ENCODE measurements around the gene TAMALIN.
A peak's percentile ranks its signal among the peaks of the same experiment; 100 is the strongest.

Gene TAMALIN

DNA sequence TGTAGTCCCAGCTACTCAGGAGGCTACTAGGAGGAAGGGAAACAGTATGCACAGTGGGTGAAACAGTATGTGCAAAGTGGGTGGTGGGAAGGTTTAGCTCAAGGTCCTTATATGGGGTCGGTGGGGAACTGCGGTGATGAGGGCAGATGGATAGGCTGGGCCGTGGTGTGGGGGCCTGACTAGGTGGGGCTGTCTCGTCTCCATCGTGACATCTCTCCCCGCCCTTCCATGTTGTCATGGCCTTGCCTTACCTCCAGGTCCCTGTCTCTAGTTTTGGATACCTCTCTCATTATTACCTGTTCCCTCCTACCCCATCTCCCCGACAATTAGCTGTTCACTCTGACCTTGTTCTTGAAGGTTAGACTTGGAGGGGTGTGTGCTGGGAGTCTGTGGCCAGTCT is 40.1 kb downstream of the TAMALIN start:
- POLR2A ChIA-PET (ENCODE audit: low non-redundant PET): no interaction called here
- CTCF ChIA-PET: interaction anchor here (1.2 kb wide), 1 partner anchor 36 kb away, joined by 5 read pairs; no protein-coding TSS in a partner anchor
- H3K27ac ChIP-seq: no peak overlapping the region
- no peak for DNase-seq (ENCODE audit: low spot score)
- no peak for TF ChIP-seq CTCF (conservative IDR thresholded peaks at IDR 0.05; ENCODE audit: low read depth)

DNA sequence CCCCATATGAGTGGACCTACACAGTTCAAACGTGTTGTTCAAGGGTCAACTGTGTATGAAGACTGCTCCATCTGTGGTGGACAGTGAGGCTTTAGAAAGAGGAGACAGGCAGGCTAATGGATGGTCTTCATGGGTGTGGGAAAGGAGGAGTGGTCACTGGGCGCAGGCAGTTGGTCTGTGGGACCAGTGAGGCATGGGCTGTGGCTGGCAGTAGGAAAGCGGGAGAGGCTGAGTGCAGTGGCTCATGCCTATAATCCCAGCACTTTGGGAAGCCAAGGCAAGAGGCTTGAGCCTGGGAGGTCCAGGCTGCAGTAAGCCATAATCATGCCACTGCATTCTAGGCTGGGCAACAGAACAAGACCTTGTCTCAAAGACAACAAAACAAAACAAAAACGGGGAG is 42.5 kb downstream of the TAMALIN start:
- no peak for DNase-seq (ENCODE audit: low spot score)
- TF ChIP-seq CTCF (conservative IDR thresholded peaks at IDR 0.05; ENCODE audit: low read depth): no peak
- no peak overlapping the region for H3K27ac ChIP-seq
- CTCF ChIA-PET: no interaction called here
- POLR2A ChIA-PET (ENCODE audit: low non-redundant PET): no interaction called here

DNA sequence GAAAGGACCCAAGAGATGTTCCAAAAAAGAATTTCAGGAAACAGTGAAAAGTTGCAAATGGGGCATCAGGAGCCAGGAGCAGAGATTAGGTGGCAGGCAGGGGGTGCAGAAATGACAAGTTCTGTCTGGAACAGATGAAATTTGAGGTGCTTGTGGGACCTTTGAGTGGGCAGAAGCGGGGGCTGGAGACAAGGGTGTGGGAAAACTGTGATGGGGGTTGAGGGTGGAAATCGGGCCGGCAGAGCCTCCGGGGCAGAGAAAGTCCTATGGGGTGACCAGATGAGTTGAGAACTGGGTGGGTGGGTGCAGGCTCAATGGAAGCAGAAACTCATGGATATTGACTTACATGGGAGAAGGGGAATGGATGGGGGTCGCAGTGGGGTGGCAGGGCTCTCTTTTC is 42.9 kb downstream of the TAMALIN start:
- CTCF ChIA-PET: interaction anchor here (1.6 to 3.2 kb wide), 2 partner anchors 10 to 24 kb away, joined by 4 to 19 read pairs; no protein-coding TSS in a partner anchor
- H3K27ac ChIP-seq: peak overlapping the region; percentile 76; the same call in 1 of the 2 replicates

DNA sequence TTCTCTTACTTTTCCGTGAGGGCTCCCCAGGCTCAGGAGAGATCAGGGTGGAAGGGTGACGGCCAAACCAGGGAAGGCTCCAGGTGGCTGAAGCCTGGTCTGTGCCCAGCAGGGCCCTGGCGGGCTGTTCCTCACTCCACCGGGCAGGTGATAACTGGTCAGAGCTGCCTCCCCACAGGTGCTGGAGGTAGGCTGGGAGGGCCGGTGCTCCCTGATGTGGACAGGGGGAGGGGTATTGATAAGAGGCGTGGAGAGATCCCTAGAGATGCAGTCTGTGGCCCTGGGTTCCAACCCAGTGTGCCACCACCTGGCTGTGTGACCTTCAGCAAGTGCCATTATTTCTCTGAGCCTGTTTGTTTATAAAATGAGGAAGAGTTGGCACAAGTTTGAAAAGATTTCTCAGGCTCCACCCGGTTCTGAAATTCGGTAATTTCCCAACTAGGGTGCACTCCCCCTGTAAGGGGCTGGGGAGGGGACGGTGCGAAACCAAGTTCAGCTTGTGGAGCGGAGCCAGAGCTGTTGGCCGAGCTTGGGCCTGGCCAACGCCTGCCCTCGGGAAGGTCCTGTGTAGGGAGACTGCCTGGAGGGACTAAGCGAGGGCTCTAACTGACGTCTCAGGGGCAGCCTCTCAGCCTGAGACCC is 43.5 kb downstream of the TAMALIN start:
- peak overlapping the region; percentile 76 for H3K27ac ChIP-seq
- POLR2A ChIA-PET (ENCODE audit: low non-redundant PET): no interaction called here
- CTCF ChIA-PET: interaction anchor here (1.6 to 3.2 kb wide), 2 partner anchors 11 to 24 kb away, joined by 4 to 19 read pairs; no protein-coding TSS in a partner anchor
- TF ChIP-seq CTCF (conservative IDR thresholded peaks at IDR 0.05; ENCODE audit: low read depth): no peak
- no peak for DNase-seq (ENCODE audit: low spot score)

More for the DNA sequence above, 42.9 kb downstream of the TAMALIN start:
- TF ChIP-seq CTCF (conservative IDR thresholded peaks at IDR 0.05; ENCODE audit: low read depth): no peak
- DNase-seq (ENCODE audit: low spot score): no peak
- POLR2A ChIA-PET (ENCODE audit: low non-redundant PET): no interaction called here

DNA sequence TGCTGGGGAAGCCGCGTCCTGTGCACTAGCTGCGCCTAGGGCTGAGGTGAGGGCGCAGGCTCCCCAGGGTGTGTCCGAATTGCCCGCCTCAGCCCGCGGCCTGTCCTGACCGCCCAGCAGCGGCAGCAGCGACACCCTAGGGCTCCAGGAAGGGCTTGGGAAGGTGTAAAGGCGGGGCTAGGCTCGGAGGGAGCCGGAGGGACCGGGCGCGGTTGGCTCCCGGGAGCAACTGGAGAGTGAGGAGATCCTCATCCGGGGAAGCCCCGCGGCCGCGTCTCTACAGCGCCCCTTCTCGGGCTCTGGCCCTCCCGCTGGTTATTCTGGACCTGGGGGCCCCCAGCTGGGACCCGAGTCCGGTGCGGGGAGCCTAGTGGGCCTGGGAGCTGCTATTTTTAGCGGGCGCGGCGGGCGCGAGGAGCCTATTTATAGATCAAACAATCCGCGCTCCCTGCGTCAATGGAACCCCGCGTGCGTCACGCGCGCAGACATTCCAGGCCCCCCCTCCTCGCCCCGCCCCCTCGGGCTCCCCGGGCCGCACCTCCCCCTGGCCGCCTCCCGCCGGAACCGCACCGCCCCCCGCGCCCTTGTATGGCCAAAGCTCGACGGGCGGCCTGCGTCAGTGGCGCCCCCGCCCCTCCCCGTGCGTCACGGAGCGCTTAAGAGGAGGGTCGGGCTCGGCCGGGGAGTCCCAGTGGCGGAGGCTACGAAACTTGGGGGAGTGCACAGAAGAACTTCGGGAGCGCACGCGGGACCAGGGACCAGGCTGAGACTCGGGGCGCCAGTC is 44.2 kb downstream of the TAMALIN start, which contains the start of gene NR4A1:
NR4A1 (plus strand) TSS at position 685 of the 784 bp plus-strand sequence. CDS start 2,887 bp downstream, outside the sequence.
- H3K27ac ChIP-seq: peak within 1 kb of the TSS; percentile 76
- DNase-seq (ENCODE audit: low spot score): peak; percentile 98
- no peak; the same call in 1 of the 2 replicates for TF ChIP-seq CTCF (conservative IDR thresholded peaks at IDR 0.05; ENCODE audit: low read depth)
- CTCF ChIA-PET: interaction anchor here (0.6 to 3.2 kb wide), 5 partner anchors 11 to 919 kb away, joined by 3 to 19 read pairs (median 4); no protein-coding TSS in a partner anchor
- POLR2A ChIA-PET (ENCODE audit: low non-redundant PET): no interaction called here

DNA sequence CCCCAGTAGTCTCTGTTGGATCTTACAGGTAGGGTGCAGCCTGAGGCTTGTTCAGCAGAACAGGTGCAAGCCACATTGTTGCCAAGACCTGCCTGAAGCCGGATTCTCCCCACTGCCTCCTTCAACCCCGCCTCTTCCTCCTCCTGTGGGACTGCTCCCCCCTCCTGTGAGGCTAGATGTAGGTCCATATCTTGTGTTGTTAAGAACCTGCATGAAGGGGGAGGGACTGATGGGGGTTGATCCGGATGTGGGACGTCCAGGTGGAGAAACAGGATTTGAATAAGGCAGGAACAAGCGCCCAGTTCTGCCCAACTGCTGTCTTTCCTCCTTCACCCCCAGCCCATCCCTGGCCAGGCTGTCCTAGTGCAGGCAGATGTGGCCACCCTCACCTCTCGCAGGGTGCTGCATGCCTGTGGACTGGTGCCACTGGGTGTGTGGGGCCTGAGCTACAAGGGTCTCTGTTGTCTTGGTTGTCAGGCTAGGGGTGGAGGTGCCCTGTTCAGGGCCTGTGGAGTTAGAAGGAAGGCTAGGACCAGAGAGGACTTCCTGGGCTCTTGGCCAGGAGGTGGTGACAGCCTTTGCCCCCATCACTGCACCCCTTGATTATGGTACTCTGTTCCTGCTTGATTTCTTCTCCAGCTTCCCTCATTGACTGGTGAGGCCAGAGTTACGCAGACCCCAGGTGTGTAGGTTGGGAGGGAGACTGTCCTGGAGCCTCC is 45.9 kb downstream of the TAMALIN start:
- no peak for DNase-seq (ENCODE audit: low spot score)
- peak overlapping the region; percentile 76; the same call in 1 of the 2 replicates for H3K27ac ChIP-seq
- TF ChIP-seq CTCF (conservative IDR thresholded peaks at IDR 0.05; ENCODE audit: low read depth): no peak
- CTCF ChIA-PET: interaction anchor here (0.5 to 3.2 kb wide), 4 partner anchors 27 to 75 kb away, joined by 3 to 19 read pairs (median 5); no protein-coding TSS in a partner anchor
- POLR2A ChIA-PET (ENCODE audit: low non-redundant PET): no interaction called here

Measured in RWPE1 (cell line).